Activated T-helper 9 cell treated with anti-CD3 and anti-CD28 coated beads, Interleukin-2, amount 50 U/mL, for 16 hours (primary cell): ENCODE data around the gene PLEKHA4.
"Not testable (repeated sequence)": the region's sequence is repeated elsewhere in the genome, so short reads cannot be mapped to it uniquely, and the experiment has no call there.

ENCODE experiments used
- DNase-seq: peaks from one replicate; pipeline ENCODE4 v3.0.0-alpha.2; 2020; ENCODE audit warnings: low read depth

PLEKHA4 gene

GRCh38 chr19:48889496-48889895 lies 21.1 kb upstream of the PLEKHA4 start:
- DNase-seq: not testable (repeated sequence)

GRCh38 chr19:48887861-48888612 lies 19.6 kb upstream of the PLEKHA4 start:
- DNase-seq: no peak

- DNase-seq: no peak
Measured at GRCh38 chr19:48883726-48884125, 15.3 kb upstream of the PLEKHA4 start.

GRCh38 chr19:48881741-48882657 lies 13.6 kb upstream of the PLEKHA4 start:
- DNase-seq: no peak

- DNase-seq: not testable (repeated sequence)
Measured at GRCh38 chr19:48879696-48880095, 11.3 kb upstream of the PLEKHA4 start.

- no peak for DNase-seq
Measured at GRCh38 chr19:48879025-48879637, 10.7 kb upstream of the PLEKHA4 start.

GRCh38 chr19:48878196-48879024 lies 10.0 kb upstream of the PLEKHA4 start:
- no peak for DNase-seq

- no peak for DNase-seq
Measured at GRCh38 chr19:48877855-48878195, 9.4 kb upstream of the PLEKHA4 start.

- not testable (repeated sequence) for DNase-seq
Measured at GRCh38 chr19:48876043-48876981, 7.9 kb upstream of the PLEKHA4 start.

- DNase-seq: no peak
Measured at GRCh38 chr19:48874303-48875135, 6.1 kb upstream of the PLEKHA4 start.

- DNase-seq: no peak
Measured at GRCh38 chr19:48873476-48874302, 5.3 kb upstream of the PLEKHA4 start.

GRCh38 chr19:48872884-48873475 lies 4.6 kb upstream of the PLEKHA4 start:
- DNase-seq: peak; percentile 63

GRCh38 chr19:48872182-48872883 lies 3.9 kb upstream of the PLEKHA4 start, which contains the start of gene PPP1R15A:
Gene PPP1R15A (plus strand): TSS chr19:48872421. CDS start chr19:48873234, 813 bp downstream.
- DNase-seq: peak; percentile 97

- not testable (repeated sequence) for DNase-seq
Measured at GRCh38 chr19:48871471-48872181, 3.2 kb upstream of the PLEKHA4 start.

- DNase-seq: no peak
Measured at GRCh38 chr19:48870048-48870447, 1.6 kb upstream of the PLEKHA4 start.

GRCh38 chr19:48867746-48868113 lies 687 bp downstream of the PLEKHA4 start:
- no peak for DNase-seq

- no peak for DNase-seq
Measured at GRCh38 chr19:48867123-48867745, 1.2 kb downstream of the PLEKHA4 start.
